Right ventricle myocardium superior (tissue), 1 donor: Measurements from ENCODE around the gene GGA1. TPM values are rescaled to one million over a fixed set of nuclear protein-coding genes. Genes with fewer than 3 reads are reported as not detected.

Experiments used
- ATAC-seq: fragments of 200-7000 bp; cut with Tn5 transposase; one replicate; pipeline ENCODE4 v1.9.1; 2020; ENCODE audit warnings: mild to moderate bottlenecking; ENCODE audit not compliant: poor library complexity
- DNase-seq: peaks from one replicate; pipeline ENCODE4 v3.0.0-alpha.2; 2020
- intact Hi-C: fragments of 100-400 bp; cut with DNase I; formaldehyde crosslinking; loops from one replicate; pipeline ENCODE4 v1.11.2; 2022
- total RNA-seq: library from RNA; stranded (reverse); fragmentation: NEBNext Ultra II Directional; extraction: Animal tissue kit (Norgen Biotek cat#: 25700); gene quantifications from one replicate; pipeline ENCODE4 v1.2.1, GENCODE V29; 2021
- donor health status: DM: no; HTN: yes; CAD: no; lungs with severe emphysema.

The GGA1 gene
- total RNA-seq, 1 donor from 2014 or later, result 22.3 TPM

DNA sequence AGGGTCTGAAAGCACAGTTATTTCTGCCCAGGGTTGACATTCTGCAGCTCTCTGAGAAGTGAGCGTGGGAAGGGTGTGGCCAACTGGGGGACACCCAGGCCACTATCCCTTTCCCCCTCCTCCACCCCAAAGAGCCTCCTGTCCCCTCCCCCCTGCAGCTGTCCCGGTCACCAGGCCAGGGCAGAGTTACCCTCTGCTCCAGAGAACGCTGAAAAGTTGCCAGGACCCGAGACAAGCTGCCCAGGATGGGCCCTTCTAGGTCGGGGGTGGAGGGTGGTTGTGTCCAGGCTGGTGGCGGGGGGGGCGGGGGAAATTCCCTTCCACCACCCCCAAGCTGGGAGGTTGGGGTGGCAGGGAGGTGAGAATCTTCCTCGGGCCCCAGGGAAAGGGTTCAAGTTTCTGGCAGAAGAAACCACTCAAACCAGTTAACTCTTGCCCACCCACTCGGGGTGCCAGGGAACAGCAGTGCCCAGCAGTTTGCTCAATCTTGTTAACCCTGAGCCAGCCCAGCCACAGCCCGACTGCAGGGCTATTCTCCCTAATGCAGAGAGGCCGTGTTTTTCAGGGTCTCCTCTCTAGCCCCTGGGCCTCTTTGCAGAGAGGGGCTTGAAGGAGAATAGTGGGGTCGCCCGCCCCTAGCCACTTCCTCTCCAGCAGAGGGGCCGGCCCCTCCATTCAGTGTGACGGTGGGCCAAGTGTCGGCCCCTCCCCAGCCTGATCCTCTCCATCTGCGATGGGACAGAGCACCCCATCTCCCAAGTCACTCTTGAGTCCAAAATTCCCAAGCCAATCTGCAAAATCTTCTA is 67.5 kb downstream of the GGA1 start:
- DNase-seq, result peak; percentile 77
- ATAC-seq, result peak; percentile 54
- intact Hi-C loops, result no loop called here

DNA sequence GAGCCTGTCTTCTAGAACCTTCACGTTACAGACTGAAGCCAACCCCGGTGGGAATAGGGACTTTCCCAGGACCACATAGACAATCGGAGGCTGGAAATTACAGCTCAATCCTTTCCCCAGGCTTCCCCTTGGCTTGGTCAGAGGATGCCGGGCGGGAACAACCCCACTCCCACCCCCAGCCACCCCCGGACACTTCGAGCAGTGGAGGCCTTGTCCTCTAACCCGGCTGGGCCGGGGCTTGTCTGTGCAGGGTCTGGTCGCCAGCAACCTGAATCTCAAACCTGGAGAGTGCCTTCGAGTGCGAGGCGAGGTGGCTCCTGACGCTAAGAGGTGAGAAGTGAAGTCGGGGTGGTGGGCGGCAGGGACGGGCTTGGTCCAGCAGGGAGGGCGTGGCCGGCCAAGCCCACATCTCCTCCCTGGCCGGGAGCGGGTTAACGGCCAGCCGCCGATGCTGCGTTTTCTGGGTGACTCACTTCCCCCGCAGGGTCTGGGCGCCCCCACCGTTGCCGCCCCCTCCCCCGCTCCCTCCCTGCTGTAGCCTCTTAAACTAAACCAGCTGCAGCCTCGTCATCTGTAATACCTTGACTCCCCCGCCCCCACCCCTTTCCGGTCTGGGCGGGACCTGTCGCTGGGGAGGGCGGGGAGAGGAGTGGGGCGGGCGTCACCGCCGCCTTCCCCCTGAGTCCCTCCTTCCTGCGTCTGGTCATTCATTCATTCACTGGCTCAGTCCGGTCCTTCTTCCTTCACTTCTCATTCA is 68.3 kb downstream of the GGA1 start:
- peak; percentile 22 for ATAC-seq
- intact Hi-C loops, result no loop called here

DNA sequence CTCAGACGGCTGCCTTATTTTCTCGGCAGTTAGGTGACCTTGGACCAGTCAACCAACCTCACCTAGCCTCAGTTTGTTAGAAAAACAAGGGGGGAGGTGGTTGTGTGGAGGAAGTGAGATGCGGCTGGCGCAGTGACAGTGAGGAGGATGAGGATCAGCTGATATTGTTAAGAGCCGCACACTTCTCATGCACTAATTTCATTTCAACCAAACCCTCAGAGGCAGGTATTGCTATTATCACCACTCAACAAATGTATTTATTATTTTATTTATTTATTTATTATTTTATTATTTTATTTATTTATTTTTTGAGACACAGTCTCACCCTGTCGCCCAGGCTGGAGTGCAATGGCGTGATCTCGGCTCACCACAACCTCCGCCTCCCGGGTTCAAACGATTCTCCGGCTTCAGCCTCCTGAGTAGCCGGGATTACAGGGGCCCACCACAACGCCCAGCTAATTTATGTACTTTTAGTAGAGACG is 68.9 kb downstream of the GGA1 start:
- no peak for DNase-seq
- ATAC-seq, result no peak
- intact Hi-C loops, result no loop called here

More for the DNA sequence above, 68.3 kb downstream of the GGA1 start:
- DNase-seq, result peak; percentile 87

DNA sequence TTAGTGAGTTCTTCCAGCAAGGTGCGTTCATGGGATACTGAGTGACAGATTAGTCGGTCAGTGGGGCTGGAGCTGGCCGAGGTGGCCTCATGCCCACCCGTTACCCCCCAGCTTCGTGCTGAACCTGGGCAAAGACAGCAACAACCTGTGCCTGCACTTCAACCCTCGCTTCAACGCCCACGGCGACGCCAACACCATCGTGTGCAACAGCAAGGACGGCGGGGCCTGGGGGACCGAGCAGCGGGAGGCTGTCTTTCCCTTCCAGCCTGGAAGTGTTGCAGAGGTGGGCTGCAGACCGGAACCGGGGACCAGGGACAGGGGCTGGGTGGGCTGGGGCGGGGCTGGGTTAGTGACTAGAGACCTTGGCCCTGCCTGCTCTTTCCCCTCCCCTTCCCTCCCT is 69.7 kb downstream of the GGA1 start:
- DNase-seq (no peak), ATAC-seq (no peak)
- intact Hi-C loops, result no loop called here

DNA sequence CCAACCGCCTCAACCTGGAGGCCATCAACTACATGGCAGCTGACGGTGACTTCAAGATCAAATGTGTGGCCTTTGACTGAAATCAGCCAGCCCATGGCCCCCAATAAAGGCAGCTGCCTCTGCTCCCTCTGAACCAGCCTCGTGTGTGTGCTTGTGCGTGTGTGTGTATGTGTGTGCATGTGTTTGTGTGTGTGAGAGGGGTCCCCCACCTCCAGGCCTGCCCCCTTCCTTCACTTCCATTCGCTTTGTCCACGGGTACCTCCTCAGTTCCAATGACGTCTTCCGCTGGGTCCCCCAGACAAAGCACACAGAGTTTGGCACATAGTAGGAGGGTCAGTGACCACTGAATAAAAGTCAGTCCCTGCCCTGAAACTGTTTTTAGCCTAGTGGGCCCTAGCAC is 71.0 kb downstream of the GGA1 start:
- intact Hi-C loops, result no loop called here
- no peak for ATAC-seq
- DNase-seq, result no peak

DNA sequence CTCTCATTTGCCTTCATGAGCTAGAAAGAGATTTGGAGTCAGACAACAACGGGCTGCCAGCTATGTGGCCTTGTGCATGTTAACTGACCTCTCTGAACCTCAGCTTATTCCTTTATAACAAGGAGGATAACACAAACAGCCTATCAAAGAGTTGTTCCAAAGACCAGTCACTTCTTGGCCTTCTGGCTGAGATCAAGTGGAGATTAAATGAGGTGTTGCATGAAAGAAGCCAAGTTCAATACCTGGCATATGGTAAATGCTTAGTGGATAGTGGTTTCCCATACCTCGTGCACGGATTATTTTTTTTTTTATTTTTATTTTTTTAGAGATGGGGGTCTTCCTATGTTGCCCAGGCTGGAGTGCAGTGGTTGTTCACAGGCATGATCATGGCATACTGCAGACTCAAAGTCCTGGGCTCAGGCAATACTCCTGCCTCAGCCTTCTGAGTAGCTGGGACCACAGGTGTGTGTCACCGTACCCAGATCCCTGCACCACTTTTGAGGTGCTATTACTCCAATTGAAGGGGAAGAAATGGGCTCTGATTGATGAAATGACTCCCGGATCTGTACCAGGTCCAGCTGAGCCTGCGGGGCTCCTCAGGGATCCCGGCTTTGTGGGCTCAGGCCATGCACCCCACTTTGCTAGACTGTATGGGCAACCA is 71.7 kb downstream of the GGA1 start:
- DNase-seq (no peak), ATAC-seq (no peak)
- intact Hi-C loops, result no loop called here

DNA sequence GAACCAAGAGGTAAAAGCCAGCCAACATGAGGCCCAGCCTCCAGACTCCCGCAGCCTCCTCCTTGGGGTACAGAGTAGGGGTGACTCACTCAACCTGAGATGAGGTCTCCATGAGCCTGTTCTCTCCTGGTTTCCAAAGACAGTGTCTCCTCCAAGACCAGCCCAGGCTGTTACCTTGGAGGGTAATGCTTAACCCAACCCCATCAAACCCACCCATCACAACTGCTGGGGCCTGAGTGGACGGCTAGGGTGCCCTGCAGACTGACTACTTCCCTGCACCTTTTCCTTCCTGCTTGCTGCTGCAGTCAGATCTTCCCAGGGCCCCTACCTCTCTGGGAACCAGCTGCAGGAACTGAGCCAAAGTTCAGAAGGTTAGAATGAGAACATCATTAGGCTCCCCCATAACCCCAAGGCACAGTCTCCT is 72.4 kb downstream of the GGA1 start:
- ATAC-seq, result no peak
- no peak for DNase-seq
- intact Hi-C loops, result no loop called here

DNA sequence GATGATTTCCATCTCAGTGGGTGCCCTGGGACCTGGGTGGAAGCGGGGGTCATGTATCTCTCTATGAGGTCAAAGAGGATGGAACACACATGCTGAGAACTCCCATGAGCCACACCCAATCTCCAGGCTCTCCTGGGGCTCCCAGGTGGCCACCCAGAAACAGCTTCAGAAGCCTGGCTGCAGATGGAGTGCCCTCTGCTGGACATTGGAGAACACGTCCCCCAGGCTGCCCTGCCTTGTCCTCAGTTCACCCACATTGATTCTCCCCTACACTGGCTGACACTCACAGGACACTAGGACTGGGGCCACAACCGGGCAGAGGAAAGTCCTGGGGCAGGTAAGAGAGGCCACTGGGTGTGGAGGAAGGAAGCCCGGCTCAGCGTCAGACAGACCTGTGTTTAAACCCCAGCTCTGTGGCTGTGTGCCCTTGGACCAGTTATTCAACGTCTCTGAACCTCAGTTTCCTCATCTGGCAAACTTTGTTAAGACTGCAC is 73.0 kb downstream of the GGA1 start:
- intact Hi-C loops, result no loop called here
- DNase-seq, result peak; percentile 77
- ATAC-seq, result peak; percentile 56

Other genes starting within 250 kb of the GGA1 start
- gene ELFN2, start 181.4 kb upstream of the GGA1 start, total RNA-seq, result 0.19 TPM
- gene MFNG, start 122.5 kb upstream of the GGA1 start, total RNA-seq, result 12.7 TPM
- 8.3 TPM for gene CARD10, start 89.4 kb upstream of the GGA1 start, total RNA-seq
- 15.4 TPM for gene CDC42EP1, start 48.4 kb upstream of the GGA1 start, total RNA-seq
- gene LGALS2, start 28.7 kb upstream of the GGA1 start, total RNA-seq, result not detected
- 1.9 TPM for gene SH3BP1, start 30.8 kb downstream of the GGA1 start, total RNA-seq
- gene PDXP, start 49.9 kb downstream of the GGA1 start, total RNA-seq, result 17.6 TPM
- gene LGALS1, start 66.8 kb downstream of the GGA1 start, total RNA-seq, result 1,068 TPM
- 14.3 TPM for gene NOL12, start 77.5 kb downstream of the GGA1 start, total RNA-seq
- gene TRIOBP, start 88.2 kb downstream of the GGA1 start, total RNA-seq, result 78.6 TPM
- gene GCAT, start 199.1 kb downstream of the GGA1 start, total RNA-seq, result 31.0 TPM
- gene GALR3, start 214.5 kb downstream of the GGA1 start, total RNA-seq, result not detected
- 17.1 TPM for gene ANKRD54, start 235.5 kb downstream of the GGA1 start, total RNA-seq
- gene EIF3L, start 240.6 kb downstream of the GGA1 start, total RNA-seq, result 326 TPM